ENCODE measurements around the gene ACTN4.

Gene ACTN4

DNA sequence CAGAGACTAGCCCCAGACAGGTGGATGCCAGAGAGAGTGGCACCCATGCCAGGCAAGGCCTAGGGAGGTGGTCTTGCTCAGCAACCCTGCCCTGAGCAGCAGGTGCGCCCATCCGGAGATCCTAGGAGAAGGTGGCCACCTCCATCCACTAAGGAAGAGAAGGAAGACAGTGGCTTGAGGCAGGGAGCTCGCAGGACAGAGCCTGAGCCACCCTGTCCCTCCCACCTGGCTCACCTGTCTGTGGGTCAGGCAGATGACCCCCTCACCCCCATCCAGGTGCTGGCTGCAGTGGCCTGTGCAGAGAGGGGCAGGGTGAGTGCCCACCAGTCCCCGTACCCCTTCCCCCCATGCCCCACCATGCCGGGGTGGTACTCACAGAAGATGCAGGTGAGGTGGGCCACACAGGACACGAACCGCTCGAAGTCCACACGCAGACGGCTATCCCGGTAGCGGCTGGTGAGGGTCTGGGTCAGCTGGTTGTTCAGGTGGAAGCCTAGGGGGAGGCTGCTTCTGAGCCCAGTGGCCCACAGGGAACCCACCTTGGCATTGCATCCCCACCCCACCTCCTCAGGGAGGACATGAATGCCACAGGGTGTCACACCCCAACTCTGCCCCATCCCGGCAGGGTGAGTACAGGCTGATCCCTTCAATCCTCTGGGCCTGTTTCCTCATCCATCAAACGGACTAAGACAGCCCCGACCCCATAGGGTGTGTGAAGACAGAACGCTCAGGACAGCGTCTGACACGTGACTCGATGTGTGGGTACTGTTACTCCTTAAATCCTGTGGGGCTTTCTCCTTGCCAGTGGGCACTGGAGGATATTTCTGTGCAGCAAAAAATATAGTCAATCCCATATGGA is 83.5 kb downstream of the ACTN4 start:
- H3K27me3 ChIP-seq: peaks cover 8% of the 10 kb centered on the region
- H3K36me3 ChIP-seq: peaks cover 60% of the 10 kb centered on the region
- H3K4me1 ChIP-seq (ENCODE audit: control insufficient read depth in 1 of 2, insufficient read depth in 1 of 2, low read depth in 1 of 2, low read length in 1 of 2): peaks cover 14 to 19% of the 10 kb centered on the region in 2 experiments
- H3K4me3 ChIP-seq (ENCODE audit: low read depth in 1 of 2, low read length in 1 of 2): no peak overlapping the region
- H3K9me3 ChIP-seq: no peaks in the 10 kb centered on the region
- peak overlapping the region; percentile 49 for H3K27ac ChIP-seq
- TF ChIP-seq, protein P1, sequence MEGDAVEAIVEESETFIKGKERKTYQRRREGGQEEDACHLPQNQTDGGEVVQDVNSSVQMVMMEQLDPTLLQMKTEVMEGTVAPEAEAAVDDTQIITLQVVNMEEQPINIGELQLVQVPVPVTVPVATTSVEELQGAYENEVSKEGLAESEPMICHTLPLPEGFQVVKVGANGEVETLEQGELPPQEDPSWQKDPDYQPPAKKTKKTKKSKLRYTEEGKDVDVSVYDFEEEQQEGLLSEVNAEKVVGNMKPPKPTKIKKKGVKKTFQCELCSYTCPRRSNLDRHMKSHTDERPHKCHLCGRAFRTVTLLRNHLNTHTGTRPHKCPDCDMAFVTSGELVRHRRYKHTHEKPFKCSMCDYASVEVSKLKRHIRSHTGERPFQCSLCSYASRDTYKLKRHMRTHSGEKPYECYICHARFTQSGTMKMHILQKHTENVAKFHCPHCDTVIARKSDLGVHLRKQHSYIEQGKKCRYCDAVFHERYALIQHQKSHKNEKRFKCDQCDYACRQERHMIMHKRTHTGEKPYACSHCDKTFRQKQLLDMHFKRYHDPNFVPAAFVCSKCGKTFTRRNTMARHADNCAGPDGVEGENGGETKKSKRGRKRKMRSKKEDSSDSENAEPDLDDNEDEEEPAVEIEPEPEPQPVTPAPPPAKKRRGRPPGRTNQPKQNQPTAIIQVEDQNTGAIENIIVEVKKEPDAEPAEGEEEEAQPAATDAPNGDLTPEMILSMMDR (IDR thresholded peaks at IDR 0.05): no peak

DNA sequence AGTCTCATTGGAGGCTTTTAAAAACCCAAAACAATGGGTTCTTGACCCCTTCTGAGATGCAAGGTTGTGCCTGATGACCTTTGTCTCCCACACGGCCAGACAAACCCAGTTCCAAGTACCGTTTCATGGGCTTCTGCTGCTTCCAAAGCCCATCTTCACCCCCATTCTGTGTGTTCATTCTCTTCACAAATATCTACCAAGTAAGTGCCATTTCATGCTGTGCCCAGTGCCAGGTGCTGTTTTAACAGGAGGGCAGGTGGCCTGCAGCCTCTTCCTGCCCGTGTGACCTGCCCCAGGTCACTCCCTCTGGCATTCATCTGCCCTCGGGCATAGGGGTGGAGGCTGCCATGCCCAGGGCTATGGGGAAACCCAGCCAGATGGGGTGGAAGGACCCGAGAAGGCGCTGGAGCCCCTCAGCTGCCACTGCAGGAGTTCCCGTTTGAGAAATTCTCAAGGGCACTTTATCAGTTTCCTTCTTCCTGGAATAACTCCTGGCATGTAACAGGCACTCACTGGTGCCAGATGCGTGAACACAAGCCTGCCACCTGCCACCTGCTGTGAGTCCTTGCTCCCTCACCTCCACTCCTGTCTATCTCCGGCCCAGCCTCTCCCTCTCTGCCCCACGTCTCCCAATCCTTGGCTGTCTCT is 84.3 kb downstream of the ACTN4 start:
- peak overlapping the region; percentile 49 for H3K27ac ChIP-seq
- no peaks in the 10 kb centered on the region for H3K9me3 ChIP-seq
- H3K27me3 ChIP-seq: peaks cover 16% of the 10 kb centered on the region
- TF ChIP-seq, protein P1 (IDR thresholded peaks at IDR 0.05): no peak
- H3K36me3 ChIP-seq: peaks cover 52% of the 10 kb centered on the region
- H3K4me3 ChIP-seq (ENCODE audit: low read depth in 1 of 2, low read length in 1 of 2): no peak overlapping the region
- peaks cover 18 to 28% of the 10 kb centered on the region in 2 experiments for H3K4me1 ChIP-seq (ENCODE audit: control insufficient read depth in 1 of 2, insufficient read depth in 1 of 2, low read depth in 1 of 2, low read length in 1 of 2)

DNA sequence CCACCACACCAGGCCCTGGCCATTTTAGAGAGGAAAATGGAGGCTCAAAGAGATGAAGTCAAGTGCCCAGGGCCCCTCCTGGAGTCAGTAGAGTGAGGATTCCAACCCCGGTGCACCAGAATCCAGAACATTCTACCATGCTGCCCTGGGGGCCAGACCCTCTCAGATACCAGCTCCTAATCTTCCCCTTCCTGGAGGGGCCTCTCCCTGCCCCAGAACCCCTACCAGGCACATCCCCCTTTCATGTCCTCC is 85.7 kb downstream of the ACTN4 start:
- TF ChIP-seq, protein P1 (IDR thresholded peaks at IDR 0.05): no peak
- peaks cover 30% of the 10 kb centered on the region for H3K27me3 ChIP-seq
- no peak overlapping the region for H3K27ac ChIP-seq
- no peaks in the 10 kb centered on the region for H3K9me3 ChIP-seq
- H3K36me3 ChIP-seq: peaks cover 38% of the 10 kb centered on the region
- H3K4me1 ChIP-seq (ENCODE audit: control insufficient read depth in 1 of 2, insufficient read depth in 1 of 2, low read depth in 1 of 2, low read length in 1 of 2): peaks cover 24 to 37% of the 10 kb centered on the region in 2 experiments
- no peak overlapping the region for H3K4me3 ChIP-seq (ENCODE audit: low read depth in 1 of 2, low read length in 1 of 2)

DNA sequence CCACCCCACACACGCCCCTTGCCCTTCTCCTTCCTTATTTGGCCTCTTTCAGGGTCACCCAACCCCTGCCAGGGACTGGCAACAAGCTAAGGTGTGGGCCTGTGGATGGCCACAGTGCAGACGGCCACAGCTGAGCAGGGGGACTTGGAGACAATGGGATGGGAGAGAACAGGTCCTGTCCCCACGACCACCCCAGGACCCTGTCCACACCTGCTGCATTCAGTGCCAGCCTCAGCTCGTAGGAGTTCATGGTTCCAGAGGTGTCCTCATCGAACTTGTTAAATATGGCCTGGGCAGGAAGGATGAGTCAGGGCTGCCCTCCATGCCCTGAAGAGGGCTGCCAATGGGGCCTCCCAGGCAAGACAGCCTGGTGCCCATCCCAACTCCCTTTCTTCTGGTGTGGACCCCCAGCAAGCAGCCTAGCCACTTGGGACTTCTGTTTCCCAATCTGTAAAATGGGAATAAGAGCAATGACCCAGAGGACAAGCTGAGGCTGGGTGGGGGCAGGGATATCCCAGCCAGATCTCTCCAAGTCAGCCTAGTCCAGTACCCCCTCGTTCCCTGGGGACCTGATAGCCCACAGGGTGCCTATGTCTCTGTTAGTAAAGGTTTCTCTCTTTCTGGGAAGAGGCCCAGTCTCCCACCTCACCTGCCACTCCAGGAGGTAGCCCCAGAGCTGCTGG is 86.2 kb downstream of the ACTN4 start:
- no peaks in the 10 kb centered on the region for H3K9me3 ChIP-seq
- H3K27ac ChIP-seq: peak overlapping the region; percentile 59
- H3K4me1 ChIP-seq (ENCODE audit: control insufficient read depth in 1 of 2, insufficient read depth in 1 of 2, low read depth in 1 of 2, low read length in 1 of 2): peaks cover 24 to 37% of the 10 kb centered on the region in 2 experiments
- H3K27me3 ChIP-seq: peaks cover 35% of the 10 kb centered on the region
- TF ChIP-seq, protein P1 (IDR thresholded peaks at IDR 0.05): no peak
- peak overlapping the region in 1 of 2 experiments; percentile 24 for H3K4me3 ChIP-seq (ENCODE audit: low read depth in 1 of 2, low read length in 1 of 2)
- peaks cover 34% of the 10 kb centered on the region for H3K36me3 ChIP-seq

DNA sequence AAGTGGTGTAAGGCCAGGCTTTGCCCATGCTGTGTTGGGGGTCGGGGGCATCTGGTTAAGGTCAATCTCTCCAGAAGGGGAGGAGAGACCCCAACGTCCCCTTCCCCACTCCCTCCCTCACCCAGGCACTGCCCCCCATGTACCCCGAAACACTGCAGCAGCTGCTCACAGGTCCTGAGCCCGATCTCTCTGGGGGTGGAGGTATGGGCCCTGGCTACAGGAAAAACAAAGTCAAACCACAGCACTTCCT is 86.7 kb downstream of the ACTN4 start:
- TF ChIP-seq, protein P1 (IDR thresholded peaks at IDR 0.05): no peak
- peaks cover 40% of the 10 kb centered on the region for H3K27me3 ChIP-seq
- H3K27ac ChIP-seq: peak overlapping the region; percentile 59
- H3K4me1 ChIP-seq (ENCODE audit: control insufficient read depth in 1 of 2, insufficient read depth in 1 of 2, low read depth in 1 of 2, low read length in 1 of 2): peaks cover 24 to 37% of the 10 kb centered on the region in 2 experiments
- H3K36me3 ChIP-seq: peaks cover 29% of the 10 kb centered on the region
- H3K9me3 ChIP-seq: no peaks in the 10 kb centered on the region
- H3K4me3 ChIP-seq (ENCODE audit: low read depth in 1 of 2, low read length in 1 of 2): peak overlapping the region in 1 of 2 experiments; percentile 24
